C1 segment of cervical spinal cord (tissue), 14 donors: Measurements from ENCODE around the gene INPP5B.
"Not testable (repeated sequence)": the region's sequence is repeated elsewhere in the genome, so short reads cannot be mapped to it uniquely, and the experiment has no call there.

ENCODE experiments used
- DNase-seq, 14 donors: peaks; one replicate each; lab custom pipeline; 2025; lab: John Stamatoyannopoulos, UW

Gene INPP5B

DNA sequence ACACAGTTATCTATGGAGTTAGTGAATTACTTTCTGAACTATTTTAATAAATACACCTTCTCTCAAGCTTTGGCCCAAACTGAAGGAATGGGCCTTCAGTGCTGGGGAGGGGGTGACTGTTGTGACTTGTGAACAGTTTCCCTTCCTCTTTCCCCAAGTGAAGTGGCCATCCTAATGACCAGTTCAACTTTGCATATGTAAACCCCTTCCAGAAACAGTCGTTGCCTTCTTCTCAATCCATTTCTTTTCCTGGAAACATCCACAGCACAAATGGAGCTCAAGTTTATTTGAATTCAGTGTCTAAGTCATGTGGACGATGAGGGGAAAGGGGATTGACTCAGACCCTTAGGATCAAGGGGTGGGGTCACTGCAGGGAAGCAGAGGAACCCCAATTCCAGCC is 1.3 kb upstream of the INPP5B start:
- no peak for DNase-seq

DNA sequence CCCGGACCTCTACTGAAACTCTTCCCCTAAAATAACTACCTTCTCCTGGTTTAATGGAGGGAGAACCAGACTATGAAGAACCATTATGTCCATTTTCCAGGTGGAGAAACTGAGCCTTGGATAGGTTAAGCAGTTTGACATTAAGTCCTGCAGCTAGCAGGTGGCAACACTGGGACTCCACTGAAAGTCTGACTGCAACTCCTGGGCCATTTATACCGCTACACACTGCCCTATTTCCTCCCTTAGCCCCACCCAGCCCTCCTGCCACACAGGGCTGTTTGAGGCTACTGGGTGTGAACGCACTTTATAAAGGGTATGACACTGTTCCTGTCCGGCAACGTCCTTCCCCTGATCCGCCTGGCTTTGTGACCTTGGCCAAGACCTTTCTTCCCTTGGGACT is 511 bp upstream of the INPP5B start:
- no peak for DNase-seq

DNA sequence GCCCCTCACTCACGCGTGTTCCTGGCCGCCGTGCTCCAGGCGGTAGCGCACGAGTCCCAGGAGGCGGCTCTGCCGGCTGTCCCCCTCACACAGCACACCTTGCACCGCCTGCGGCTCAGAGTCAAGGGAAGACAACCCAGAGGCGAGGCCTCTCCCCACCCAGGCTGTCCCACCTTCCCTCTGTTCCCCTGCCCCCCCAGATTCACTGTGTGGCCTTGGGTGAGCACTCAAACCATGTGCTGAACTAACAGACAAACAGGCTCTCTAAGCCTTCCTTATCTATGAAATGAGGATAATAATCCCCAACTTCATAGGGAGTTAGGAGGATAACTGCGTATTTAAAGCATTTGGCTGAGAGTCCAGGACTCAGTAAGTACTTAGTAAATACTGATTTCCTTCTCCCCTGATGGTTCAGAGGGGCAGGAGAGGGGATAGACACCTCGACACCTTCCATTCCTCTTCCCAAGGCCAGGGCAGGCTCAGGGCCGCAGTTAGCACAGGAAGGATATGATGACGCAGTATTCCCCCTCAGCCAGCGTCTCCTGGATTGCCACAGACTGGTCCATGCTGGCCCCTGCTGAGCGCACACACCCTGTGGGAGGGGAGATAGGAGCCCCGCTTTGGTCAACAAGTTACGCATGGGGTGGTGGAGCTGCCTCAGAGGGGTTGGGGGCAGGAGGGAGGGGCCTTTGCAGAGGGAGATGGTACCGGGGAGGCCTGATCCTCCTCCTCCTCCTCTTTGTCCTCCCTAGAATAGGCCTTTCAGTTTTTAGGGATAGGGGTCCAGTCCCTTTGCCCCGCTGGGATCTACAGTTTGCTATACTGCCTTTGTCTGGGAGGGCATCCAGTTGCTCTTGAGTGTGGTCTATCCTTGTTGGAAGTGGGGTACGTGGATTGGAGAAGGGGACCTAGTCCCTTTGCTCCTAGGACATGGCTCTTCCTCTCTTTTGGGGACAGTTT is 830 bp downstream of the INPP5B start:
- DNase-seq: peak in 12 of 14 donors; percentile 2 to 66 (median 42)

DNA sequence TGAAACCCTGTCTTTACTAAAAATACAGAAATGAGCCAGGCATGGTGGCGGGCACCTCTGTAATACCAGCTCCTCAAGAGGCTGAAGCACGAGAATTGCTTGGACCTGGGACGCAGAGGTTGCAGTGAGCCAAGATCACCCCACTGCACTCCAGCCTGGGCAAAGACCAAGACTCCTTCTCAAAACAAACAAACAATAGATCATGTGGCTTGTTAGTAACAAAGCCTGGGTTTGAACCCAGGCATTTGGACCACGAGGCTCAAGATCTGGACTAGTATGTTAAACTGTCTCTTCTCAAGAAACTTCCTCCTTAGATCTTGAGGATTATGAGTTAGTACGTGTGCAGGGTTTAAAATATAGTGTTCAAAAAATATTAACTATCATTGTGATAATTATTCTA is 1.6 kb downstream of the INPP5B start:
- no peak for DNase-seq

DNA sequence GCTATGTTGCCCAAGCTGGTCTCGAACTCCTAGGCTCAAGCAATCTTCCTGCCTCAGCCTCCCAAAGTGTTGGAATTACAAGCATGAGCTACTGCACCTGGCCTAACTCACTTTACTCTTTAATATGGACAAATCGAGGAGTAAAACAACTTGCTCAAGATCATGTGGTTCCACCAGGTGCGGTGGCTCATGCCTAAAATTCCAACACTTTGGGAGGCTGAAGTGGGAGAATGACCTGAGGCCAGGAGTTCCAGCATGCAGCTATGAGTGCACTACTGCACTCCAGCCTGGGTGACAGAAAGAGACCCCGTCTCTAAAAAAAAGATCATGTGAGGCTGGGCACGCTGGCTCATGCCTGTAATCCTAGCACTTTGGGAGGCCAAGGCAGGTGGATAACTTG is 2.0 kb downstream of the INPP5B start:
- no peak for DNase-seq

DNA sequence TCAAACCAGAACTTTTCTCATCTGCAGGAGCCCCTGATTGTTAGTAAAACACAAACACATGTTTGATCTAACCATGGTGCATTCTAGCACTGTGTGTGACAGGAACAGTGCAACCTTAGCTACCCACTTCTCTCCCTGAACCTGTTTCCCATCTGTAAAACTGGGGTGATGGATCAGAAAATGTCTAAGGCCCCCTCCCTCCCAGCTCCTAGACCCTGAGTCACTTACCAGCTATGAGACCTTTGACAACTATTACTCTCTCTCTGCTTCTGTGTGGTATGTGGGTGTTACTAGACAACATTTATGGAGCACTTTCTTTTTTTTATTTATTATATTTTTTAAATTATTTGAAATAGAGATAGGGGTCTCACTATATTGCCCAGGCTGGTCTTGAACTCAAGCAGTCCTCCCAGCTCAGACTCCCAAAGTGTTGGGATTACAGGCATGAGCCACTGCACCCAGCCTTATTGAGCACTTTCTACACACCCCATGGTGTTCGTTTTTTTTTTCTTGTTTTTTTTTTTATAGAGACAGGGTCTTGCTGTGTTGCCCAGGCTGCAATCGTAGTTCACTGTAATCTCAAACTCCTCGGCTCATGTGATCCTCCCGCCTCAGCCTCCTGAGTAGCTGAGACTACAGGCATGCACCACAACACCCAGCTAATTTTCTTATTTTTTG is 2.6 kb downstream of the INPP5B start:
- DNase-seq: no peak

DNA sequence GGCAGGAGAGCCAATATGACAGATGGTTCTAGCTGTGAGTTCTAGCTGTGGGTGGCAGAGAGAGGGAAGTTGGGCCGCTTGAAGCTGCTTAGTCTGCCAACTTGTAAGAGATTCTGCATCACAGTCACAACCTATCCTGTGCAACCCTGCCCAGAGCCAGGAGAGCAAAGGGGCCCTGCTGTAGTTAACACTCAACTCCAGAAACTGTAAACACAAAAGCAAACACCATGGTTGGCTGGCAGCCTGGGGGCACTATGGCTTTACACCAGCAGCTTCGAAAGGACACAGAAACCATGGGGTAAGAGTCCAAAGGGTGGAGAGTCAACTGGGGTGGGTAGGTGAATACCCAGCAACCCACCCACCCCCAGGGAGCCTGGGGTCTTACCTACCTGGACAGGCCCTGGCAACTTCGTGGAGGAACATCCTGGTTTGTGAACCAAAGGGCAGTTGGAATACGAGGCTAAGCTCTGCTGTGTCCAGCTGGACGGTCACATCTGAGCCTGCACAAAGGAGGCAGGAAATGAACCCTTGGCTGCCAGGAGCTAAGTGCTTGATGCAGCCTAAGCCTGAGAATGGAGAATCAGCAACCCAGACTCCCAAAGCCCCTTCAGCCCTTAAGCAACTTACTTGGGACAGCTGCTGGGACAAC is 6.4 kb downstream of the INPP5B start:
- DNase-seq: peak in 6 of 14 donors; percentile 5 to 98 (median 20)

DNA sequence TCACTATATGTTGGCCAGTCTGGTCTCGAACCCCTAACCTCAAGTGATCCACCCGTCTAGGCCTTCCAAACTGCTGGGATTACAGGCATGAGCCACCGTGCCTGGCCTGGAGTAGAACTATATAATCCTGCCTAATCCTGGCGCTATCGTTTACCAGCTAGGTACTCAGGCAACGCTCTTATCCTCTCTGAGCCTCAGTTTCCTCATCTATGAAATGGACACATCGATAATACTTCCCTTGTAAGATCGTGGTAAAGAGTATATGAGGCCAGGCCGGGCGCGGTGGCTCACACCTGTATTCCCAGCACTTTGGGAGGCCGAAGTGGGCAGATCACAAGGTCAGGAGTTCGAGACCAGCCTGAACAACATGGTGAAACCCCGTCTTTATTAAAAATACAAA is 10.1 kb downstream of the INPP5B start:
- DNase-seq: not testable (repeated sequence)

DNA sequence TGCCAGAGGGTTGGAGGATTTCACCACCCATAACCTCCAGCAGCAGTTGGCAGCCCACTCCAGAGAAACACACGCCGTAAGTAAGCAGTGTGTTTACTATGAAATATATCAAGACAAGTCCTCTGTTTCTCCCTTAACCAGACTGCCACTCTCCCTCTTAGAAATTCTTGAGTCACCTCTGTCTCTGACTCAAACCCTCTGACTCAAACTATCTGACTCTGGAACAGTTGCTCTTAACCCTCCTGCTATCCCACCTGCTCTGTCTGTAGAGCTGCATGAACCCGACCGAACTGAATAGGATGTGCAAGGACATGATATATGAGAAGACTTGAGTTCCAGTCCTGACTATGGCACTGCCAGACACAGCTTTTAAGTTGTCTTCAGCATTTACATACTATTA is 14.1 kb downstream of the INPP5B start:
- DNase-seq: no peak

DNA sequence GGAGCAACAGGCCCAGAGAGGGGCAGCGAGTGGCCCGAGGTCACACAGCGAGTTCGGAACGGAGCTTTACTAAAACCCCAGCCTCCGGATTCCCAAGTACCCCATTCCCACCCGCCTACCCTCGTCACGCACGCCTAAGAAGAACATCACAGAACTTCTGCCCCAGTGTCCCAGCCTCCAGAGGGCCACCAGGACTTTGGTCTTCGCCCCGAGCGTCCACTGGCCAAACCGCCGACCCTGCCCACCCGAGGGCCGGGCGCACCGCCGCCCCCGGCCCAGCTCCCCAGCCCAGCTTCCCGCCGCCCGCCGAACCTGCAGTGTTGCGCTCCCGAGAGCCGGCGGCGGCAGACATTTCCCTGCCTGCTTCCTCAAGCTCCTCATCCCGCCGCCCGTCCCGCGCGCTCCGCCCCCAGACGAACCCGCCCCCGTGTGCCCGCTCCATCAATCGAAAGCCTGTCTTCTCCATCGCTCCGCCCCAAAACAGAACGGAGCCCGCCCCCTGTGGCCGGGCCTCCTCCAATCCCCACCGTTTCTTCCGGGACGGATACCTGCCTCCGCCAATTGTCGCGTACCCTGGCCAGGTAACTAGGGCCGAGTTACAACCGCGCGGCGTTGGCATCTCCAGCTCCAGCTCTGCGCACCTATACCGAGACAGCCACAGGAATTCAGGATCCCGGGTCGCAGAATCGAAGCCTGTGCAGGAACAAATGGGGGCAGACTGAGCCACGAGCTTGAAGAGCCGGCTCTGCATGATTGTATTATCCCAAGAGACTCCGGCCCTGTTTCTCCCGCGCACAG is 15.3 kb downstream of the INPP5B start:
- DNase-seq: peak; percentile 42 to 95 (median 89)

DNA sequence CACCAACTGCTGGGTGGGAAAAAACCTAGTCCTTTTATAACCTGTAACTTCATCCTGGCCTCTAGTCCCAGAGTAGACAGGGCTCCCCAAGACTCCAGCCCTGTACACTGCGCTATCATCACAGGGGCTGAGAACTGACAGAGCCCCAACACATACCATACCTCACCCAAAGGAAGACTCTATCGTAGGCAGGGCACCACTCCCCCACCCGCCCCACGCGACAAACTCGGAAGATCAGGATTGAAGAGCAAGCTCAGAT is 15.8 kb downstream of the INPP5B start:
- DNase-seq: no peak

DNA sequence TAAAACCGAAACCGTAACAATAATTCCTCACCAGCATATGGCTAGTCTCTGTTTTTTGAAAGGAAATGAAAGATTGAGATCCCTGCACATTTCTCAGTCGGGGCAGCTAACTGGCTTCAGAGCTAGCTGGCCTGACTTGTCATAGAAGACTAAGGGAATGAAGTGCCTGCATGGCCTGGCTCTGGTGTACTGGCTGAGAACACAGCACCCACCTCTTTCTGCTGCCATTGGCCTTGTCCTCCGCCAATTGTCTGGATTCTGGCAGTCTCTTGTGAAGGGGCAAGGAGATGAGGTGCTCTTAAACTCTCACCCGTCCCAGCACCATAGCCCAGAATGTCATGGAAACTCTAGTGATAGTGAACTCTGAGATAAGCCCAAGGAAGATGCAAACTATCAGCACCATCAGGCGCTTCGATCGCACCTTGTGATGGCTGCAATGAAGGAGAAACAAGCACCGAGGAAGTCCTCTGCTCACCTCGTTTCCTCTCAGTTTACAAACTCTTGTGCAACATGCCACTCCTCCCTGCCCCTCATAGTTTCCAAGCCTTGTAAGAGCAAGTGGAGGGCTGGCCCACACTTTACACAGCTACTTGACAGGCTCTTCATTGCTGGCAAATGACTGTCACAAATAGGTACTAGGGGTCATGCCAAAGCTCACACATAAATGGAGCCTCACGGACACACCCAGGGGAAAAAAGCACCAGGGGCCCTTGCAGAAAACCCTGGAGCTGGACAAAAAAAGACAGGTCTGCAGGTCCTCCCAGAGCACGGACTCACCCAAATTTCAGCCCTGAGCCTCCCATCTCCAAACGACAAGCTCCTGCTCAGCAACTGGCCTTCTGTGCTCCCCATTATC is 16.4 kb downstream of the INPP5B start:
- DNase-seq: no peak

DNA sequence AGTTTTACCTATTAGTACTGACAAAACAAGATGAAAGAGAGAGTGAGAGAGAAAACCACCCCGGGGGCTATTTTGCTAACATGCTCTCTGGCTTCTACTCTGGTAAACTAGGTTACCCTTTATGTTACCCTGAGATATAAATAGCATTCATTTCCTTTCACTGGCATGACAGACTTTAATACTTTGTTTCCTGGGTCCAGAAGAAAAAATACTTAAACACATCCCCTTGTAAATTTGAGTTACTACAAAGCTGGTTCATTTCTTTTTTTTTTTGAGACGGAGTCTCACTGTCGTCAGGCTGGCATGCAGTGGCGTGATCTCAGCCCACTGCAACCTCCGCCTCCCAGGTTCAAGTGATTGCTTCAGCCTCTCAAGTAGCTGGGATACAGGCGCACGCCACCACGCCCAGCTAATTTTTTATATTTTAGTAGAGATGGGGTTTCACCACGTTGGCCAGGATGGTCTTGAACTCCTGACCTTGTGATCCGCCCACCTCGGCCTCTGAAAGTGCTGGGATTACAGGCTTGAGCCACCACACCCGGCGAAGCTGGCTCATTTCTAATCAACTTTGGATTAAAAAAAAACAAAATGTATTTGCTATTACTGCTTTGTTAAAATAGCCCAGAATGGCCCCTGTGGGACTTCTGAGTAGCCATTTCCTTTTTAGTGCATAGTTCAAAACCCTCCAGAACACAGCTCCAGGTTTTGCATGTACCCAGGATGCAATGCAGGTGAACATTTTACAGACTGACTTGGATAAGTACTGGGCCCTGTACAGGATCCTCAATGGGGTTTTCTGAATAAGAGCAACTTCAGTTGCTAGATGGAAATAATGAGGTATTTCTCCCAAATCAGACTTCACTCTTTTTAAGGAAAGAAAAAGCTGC is 20.6 kb downstream of the INPP5B start:
- DNase-seq: no peak

DNA sequence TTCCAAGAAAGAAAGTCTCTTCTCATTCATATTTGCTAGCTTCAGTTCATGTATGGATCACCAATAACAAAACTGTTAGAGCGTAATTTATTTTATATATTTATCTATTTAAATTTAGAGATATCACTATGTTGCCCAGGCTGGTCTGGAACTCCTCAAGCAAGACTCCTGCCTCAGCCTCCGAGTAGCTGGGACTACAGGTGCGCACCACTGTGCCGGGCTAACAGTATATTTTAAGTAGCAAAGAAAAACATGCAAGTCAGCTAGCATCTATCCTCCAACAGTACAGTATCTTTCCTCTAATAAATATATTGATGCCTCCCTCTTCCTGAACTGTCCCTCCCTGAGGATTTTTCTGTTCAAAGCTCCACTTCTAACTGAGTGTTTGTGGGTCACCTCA is 21.5 kb downstream of the INPP5B start:
- no peak for DNase-seq

DNA sequence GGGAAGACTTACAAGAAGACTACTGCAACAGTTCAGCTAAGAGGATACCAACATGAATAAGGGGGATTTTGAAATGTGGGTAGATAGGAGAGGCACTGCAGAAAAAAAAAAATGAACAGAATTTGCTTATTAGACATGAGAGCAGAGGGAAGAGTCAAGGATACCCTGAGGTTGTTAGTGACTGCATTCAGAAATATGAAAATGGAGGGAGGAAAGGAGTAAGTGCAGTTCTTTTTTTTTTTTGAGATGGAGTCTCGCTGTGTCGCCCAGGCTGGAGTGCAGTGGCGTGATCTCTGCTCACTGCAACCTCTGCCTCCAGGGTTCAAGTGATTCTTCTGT is 23.3 kb downstream of the INPP5B start:
- DNase-seq: no peak

DNA sequence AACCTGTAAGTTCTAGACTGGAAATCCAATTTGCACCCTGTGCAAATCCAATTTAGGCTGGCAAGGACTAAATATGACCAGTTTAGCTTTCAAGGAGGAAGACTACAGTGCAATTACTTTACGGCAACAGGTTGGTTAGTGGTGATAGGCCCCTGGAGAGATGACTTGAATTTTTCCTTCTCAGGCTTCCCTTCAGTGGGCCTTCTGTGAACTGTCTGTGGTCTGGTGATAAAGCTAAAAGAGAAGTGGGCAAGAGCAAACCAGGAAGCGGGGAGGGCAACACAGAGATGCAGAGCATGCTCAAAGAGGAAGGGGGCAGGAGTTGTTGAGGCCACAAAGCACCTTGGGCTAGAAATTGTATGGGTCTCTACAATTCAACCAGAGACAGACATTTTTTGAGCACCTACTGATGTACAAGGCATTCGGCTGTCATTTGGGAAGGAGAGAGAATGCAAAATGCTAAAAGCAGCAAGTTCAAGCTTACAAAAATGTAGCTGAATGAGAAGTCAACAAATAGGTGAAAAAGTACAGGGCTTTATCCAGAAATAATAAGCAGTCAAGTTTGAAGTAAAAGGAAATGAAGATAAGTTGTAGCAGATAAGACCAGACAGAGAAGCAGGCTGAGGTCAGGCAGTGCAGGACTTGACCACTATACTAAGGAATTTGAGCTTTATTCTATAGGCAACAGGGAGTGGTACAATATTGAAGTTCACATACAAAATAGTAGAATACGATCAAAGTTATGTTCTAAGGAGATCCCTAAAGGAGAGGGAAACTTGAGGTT is 23.9 kb downstream of the INPP5B start:
- peak in 4 of 14 donors; percentile 6 to 21 (median 9) for DNase-seq

DNA sequence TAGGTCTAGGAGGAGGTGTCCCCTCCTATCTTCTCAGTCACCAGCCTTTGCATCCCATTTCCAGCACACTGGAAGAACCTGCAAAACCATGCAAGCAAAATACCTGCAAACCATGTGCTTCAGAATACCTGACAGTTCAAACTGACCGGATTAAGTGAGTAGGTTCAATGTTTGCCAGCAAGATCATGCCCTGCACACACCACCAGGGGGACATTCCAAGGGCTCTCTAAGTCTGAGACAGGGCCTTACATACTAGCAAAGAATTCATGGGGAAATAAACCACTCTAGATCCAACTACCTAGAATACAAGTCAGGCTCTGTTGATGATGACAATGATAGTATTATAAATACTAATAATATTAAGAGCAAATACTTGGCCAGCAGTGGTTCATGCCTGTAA is 27.6 kb downstream of the INPP5B start:
- no peak for DNase-seq

DNA sequence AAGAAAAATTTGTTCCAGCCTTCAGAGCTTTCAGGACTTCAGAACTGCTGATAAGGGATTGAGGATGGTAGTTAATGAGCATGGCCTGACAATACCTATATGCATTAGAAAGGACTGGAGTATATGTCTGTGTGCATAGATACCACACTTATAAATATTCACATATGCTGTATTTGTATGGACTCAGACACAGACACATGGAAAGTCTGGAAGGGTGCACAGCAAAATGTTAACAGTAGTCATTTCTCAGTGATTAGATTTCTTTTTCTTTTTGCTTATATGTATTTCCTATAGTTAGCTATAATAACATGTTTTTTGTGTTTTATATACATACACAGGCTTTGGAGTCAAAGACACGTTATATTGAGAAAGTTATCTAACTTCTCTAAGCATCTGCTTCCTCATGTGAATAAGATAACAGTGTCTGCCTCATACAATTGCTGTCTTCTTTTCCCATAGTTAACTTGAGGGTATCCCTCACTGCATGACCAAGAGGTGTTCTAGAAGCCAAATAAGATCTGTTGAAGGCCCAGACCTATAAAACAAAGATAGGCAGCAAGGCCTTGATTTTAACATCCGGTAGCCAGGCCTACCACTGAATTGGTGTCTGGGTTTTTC is 31.3 kb downstream of the INPP5B start:
- no peak for DNase-seq
